IMR-90 (cell line): ENCODE data around the gene BLTP3A. TPM values are rescaled to one million over a fixed set of nuclear protein-coding genes. Genes with fewer than 3 reads are reported as not detected.
"Not testable (repeated sequence)": the region's sequence is repeated elsewhere in the genome, so short reads cannot be mapped to it uniquely, and the experiment has no call there.

Source experiments
- ATAC-seq: fragments of 200-7000 bp; cut with Tn5 transposase; 2 replicates; pipeline ENCODE4 v1.9.1; 2020; ENCODE audit warnings: low read depth, mild to moderate bottlenecking, moderate library complexity
- BruUV-seq: library from RNA; stranded (reverse); fragments of 400-500 nt; replicated peaks from 2 replicates; lab custom pipeline; 2021; lab: Mats Ljungman, UMichigan
- CTCF ChIA-PET: fragments of 300-600 bp; formaldehyde crosslinking; extraction: SDS; loops from one replicate; lab custom pipeline; 2021; ENCODE audit warnings: antibody characterized with exemption; lab: Yijun Ruan, JAX
- POLR2A ChIA-PET: fragments of 300-600 bp; sonication (Branson Sonifier 250); formaldehyde crosslinking; loops from one replicate; lab custom pipeline; 2022; ENCODE audit warnings: antibody characterized with exemption; ENCODE audit not compliant: unreplicated experiment; lab: Charles Lee
- DNase-seq: peaks from one replicate; pipeline ENCODE4 v3.0.0; 2013
- H2AFZ ChIP-seq: replicated peaks from 2 replicates; pipeline ENCODE3; 2013; ENCODE audit warnings: low read length, mild to moderate bottlenecking; ENCODE audit not compliant: poor library complexity
- H2AK5ac ChIP-seq: 2 replicates; pipeline ENCODE4 v1.6.1; 2013; ENCODE audit warnings: low read depth, low read length, inconsistent platforms
- H2AK9ac ChIP-seq: replicated peaks from 2 replicates; pipeline ENCODE3; 2013; ENCODE audit warnings: mild to moderate bottlenecking, low read depth, low read length, moderate library complexity; ENCODE audit not compliant: poor library complexity
- H2BK120ac ChIP-seq: 2 replicates; pipeline ENCODE4 v1.6.1; 2013; ENCODE audit warnings: low read depth, low read length, inconsistent platforms
- H2BK15ac ChIP-seq: 3 replicates; pipeline ENCODE4 v1.6.1; 2013; ENCODE audit warnings: low read depth, low read length, inconsistent platforms
- H2BK20ac ChIP-seq: 2 replicates; pipeline ENCODE4 v1.6.1; 2013; ENCODE audit warnings: low read depth, mild to moderate bottlenecking, inconsistent platforms, low read length, moderate library complexity
- H2BK5ac ChIP-seq: 2 replicates; pipeline ENCODE4 v1.6.1; 2013; ENCODE audit warnings: mild to moderate bottlenecking, low read depth, low read length, inconsistent platforms; ENCODE audit not compliant: poor library complexity, severe bottlenecking
- H3K14ac ChIP-seq: replicated peaks from 2 replicates; pipeline ENCODE4 v1.6.1; 2013; ENCODE audit warnings: low read depth, low read length, inconsistent platforms
- H3K18ac ChIP-seq: 2 replicates; pipeline ENCODE4 v1.6.1; 2013; ENCODE audit warnings: low read depth, low read length, control low read depth
- H3K23ac ChIP-seq: 2 replicates; pipeline ENCODE4 v1.6.1; 2013; ENCODE audit warnings: low read depth, low read length, inconsistent platforms
- H3K27ac ChIP-seq: 2 replicates; pipeline ENCODE4 v1.5.1; 2013; ENCODE audit warnings: mild to moderate bottlenecking, control low read depth, low read length; ENCODE audit not compliant: insufficient read depth
- H3K27me3 ChIP-seq: 2 replicates; pipeline ENCODE4 v1.6.1; 2013; ENCODE audit warnings: low read length; ENCODE audit not compliant: control insufficient read depth, insufficient read depth
- H3K36me3 ChIP-seq: 2 replicates; pipeline ENCODE4 v1.6.1; 2013; ENCODE audit warnings: low read length, mixed read lengths; ENCODE audit not compliant: control insufficient read depth, insufficient read depth
- H3K4ac ChIP-seq: 2 replicates; pipeline ENCODE4 v1.6.1; 2013; ENCODE audit warnings: low read depth, low read length, inconsistent platforms
- H3K4me1 ChIP-seq: 2 replicates; pipeline ENCODE4 v1.6.1; 2013; ENCODE audit warnings: low read length, mixed read lengths; ENCODE audit not compliant: control insufficient read depth, insufficient read depth
- H3K4me2 ChIP-seq: 2 replicates; pipeline ENCODE4 v1.6.1; 2013; ENCODE audit warnings: low read depth, mild to moderate bottlenecking, control low read depth, low read length, moderate library complexity
- H3K4me3 ChIP-seq: 2 replicates; pipeline ENCODE4 v1.5.1; 2013; ENCODE audit warnings: low read depth, mild to moderate bottlenecking, control low read depth, low read length, moderate library complexity; ENCODE audit not compliant: insufficient read depth
- H3K56ac ChIP-seq: 2 replicates; pipeline ENCODE4 v1.6.1; 2013; ENCODE audit warnings: low read length, inconsistent platforms; ENCODE audit not compliant: insufficient read depth; ENCODE audit errors: extremely low read depth
- H3K79me1 ChIP-seq, 2 experiments: 2 replicates each; pipeline ENCODE4 v1.6.1; 2013; ENCODE audit warnings: low read length in 2 of 2, inconsistent platforms in 1 of 2, low read depth in 1 of 2
- H3K9ac ChIP-seq: 2 replicates; pipeline ENCODE4 v1.6.1; 2013; ENCODE audit warnings: low read depth, low read length, control low read depth
- H3K9me1 ChIP-seq: 2 replicates; pipeline ENCODE4 v1.6.1; 2013; ENCODE audit warnings: low read length, inconsistent platforms; ENCODE audit not compliant: insufficient read depth
- H3K9me3 ChIP-seq: 2 replicates; pipeline ENCODE4 v1.6.1; 2013; ENCODE audit warnings: low read length; ENCODE audit not compliant: control insufficient read depth, insufficient read depth
- H4K20me1 ChIP-seq: 2 replicates; pipeline ENCODE4 v1.6.1; 2013; ENCODE audit warnings: low read length, inconsistent platforms; ENCODE audit not compliant: insufficient read depth
- H4K5ac ChIP-seq: 2 replicates; pipeline ENCODE4 v1.6.1; 2013; ENCODE audit warnings: mild to moderate bottlenecking, low read depth, low read length, control low read depth
- H4K8ac ChIP-seq, 2 experiments: 2 replicates each; pipeline ENCODE4 v1.6.1; 2013; ENCODE audit warnings: low read depth in 2 of 2, low read length in 2 of 2, control low read depth in 1 of 2, inconsistent platforms in 1 of 2
- H4K91ac ChIP-seq: 2 replicates; pipeline ENCODE4 v1.6.1; 2013; ENCODE audit warnings: low read depth, low read length, inconsistent platforms; ENCODE audit not compliant: insufficient read depth
- FOS ChIP-seq: fragments of 150-350 bp; IDR thresholded peaks from 2 replicates; pipeline ENCODE4 v1.6.1; 2016; ENCODE audit warnings: low read depth, low read length
- POLR2A ChIP-seq: IDR thresholded peaks from 2 replicates; pipeline ENCODE4 v1.6.1; 2012; ENCODE audit warnings: mild to moderate bottlenecking, low read depth, low read length
- RAD21 ChIP-seq: IDR thresholded peaks from 2 replicates; pipeline ENCODE4 v1.6.1; 2012; ENCODE audit warnings: low read length, improper control_type of control experiment
- RCOR1 ChIP-seq: IDR thresholded peaks from 2 replicates; pipeline ENCODE4 v1.6.1; 2012; ENCODE audit warnings: mild to moderate bottlenecking, low read length, improper control_type of control experiment; ENCODE audit not compliant: insufficient replicate concordance
- RFX5 ChIP-seq: IDR thresholded peaks from 2 replicates; pipeline ENCODE4 v1.8.0; 2012; ENCODE audit warnings: low read depth, mild to moderate bottlenecking, low read length, moderate library complexity
- SMC3 ChIP-seq: fragments of 150-350 bp; IDR thresholded peaks from 2 replicates; pipeline ENCODE4 v1.6.1; 2016; ENCODE audit warnings: low read depth, mild to moderate bottlenecking, antibody characterized with exemption, low read length, moderate library complexity
- WGBS, 2 experiments: methylation state at CpG; one replicate each; pipeline versions ENCODE4 v1.1.5 to v1.1.7; 2013; ENCODE audit warnings: missing lambda C conversion rate in 2 of 2; ENCODE audit not compliant: insufficient read length in 1 of 2; ENCODE audit errors: extremely low coverage in 2 of 2; 5-methylcytosine and 5-hydroxymethylcytosine counted together
- dilution Hi-C: fragments of 300-500 bp; cut with HindIII; formaldehyde crosslinking; loops from one replicate; pipeline ENCODE4 v1.14.3; 2018; ENCODE audit warnings: low sequenced_read_pairs; ENCODE audit not compliant: unreplicated experiment
- in situ Hi-C: fragments of 300-500 bp; cut with MboI; formaldehyde crosslinking; loops from 3 replicates; pipeline ENCODE4 v1.14.3; 2019; ENCODE audit warnings: low sequenced_read_pairs, inconsistent platforms, mixed read lengths
- intact Hi-C: fragments of 100-400 bp; cut with micrococcal nuclease; formaldehyde crosslinking; loops from 2 replicates; pipeline ENCODE4 v1.10.0; 2022
- polyA plus RNA-seq, 3 experiments: library from polyadenylated mRNA; depleted of rRNA; stranded (reverse); fragments of >200 nt; gene quantifications; 2 replicates each; pipeline ENCODE4 v1.2.3, GENCODE V29; 2012; ENCODE audit warnings: low replicate concordance in 1 of 3
- total RNA-seq: library from RNA; depleted of rRNA; stranded (reverse); fragments of >200 nt; gene quantifications from 2 replicates; pipeline ENCODE4 v1.2.3, GENCODE V29; 2012
- TF ChIP-seq, protein P1 (sequence below): fragments of 150-350 bp; IDR thresholded peaks from 2 replicates; pipeline ENCODE4 v1.6.1; 2017; ENCODE audit warnings: mild to moderate bottlenecking, antibody characterized with exemption, low read length, low read depth

Gene BLTP3A
- total and polyA plus RNA-seq, 2 of the 4 experiments (the other 2 are of a cell fraction): 3.0 to 4.7 TPM

DNA sequence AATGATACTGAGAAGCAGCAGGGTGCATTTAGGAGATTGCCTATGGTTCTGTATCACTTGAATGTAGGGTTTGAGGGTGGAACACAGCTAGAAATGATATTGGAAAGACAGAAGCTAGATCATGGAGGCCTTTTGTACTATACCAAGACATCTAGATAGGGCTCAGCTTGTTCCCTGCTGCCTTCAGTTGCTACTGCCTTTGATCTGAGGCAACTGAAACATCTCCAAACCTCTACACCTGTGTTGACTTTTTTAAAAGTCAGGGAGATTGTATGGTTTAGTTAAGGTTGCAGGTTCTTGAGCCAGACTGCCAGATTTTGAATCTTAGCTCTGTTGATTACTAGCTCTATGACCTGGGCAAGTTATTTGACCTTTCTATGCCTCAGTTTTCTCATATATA is 12.7 kb downstream of the BLTP3A start:
- H3K27ac ChIP-seq: no peak overlapping the region
- CTCF ChIA-PET: no interaction called here
- no peak overlapping the region for H3K4me2 ChIP-seq

DNA sequence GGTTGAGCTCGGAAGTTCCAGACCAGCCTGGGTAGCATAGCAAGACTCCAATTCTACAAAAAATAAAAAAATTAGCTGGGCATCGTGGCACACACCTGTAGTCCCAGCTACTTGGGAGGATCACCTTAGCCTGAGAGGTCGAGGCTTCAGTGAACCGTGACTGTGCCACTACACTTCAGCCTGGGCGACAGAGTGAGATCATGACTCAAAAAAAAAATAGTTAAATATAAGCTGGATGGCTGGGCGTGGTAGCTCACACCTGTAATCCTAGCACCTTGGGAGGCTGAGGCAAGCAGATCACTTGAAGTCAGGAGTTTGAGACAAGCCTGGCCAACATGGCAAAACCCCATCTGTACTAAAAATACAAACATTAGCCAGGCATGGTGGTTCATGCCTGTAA is 13.2 kb downstream of the BLTP3A start:
- H3K56ac ChIP-seq, H3K27me3 ChIP-seq, DNase-seq, H2BK20ac ChIP-seq, H2BK15ac ChIP-seq, H2BK120ac ChIP-seq, POLR2A ChIA-PET, in situ Hi-C loops, H2AFZ ChIP-seq, H4K8ac ChIP-seq, H2AK5ac ChIP-seq, dilution Hi-C loops, H4K91ac ChIP-seq, H3K4me3 ChIP-seq, H3K9ac ChIP-seq, H3K14ac ChIP-seq, H3K9me3 ChIP-seq, H3K9me1 ChIP-seq, H3K36me3 ChIP-seq, intact Hi-C loops, H3K4ac ChIP-seq, ATAC-seq, H4K5ac ChIP-seq, H2AK9ac ChIP-seq, H3K18ac ChIP-seq, H3K4me2 ChIP-seq, BruUV-seq, H2BK5ac ChIP-seq, H3K4me1 ChIP-seq, H3K79me1 ChIP-seq, H3K23ac ChIP-seq, H3K27ac ChIP-seq: not testable (repeated sequence)
- CTCF ChIA-PET: interaction anchor here (1.1 kb wide), 1 partner anchor 10 kb away, joined by 5 read pairs; no protein-coding TSS in a partner anchor
- WGBS, 2 experiments: no CpG with 5 or more reads among the region's 6 CpGs
- peaks cover 12% of the 10 kb centered on the region; the same call in 1 of the 2 replicates for H4K20me1 ChIP-seq

More for the DNA sequence above, 12.7 kb downstream of the BLTP3A start:
- no peak overlapping the region for H4K91ac ChIP-seq
- H3K9me1 ChIP-seq: no peaks in the 10 kb centered on the region; the same call in 1 of the 2 replicates
- no peaks in the 10 kb centered on the region for H3K36me3 ChIP-seq
- no peak overlapping the region for H2AFZ ChIP-seq
- H2BK5ac ChIP-seq: no peak overlapping the region
- peaks cover 3% of the 10 kb centered on the region; the same call in 1 of the 2 replicates for H3K27me3 ChIP-seq
- no peak overlapping the region for H2BK120ac ChIP-seq
- H3K4ac ChIP-seq: no peak overlapping the region
- H3K18ac ChIP-seq: no peak overlapping the region
- BruUV-seq: no TSS peak
- H3K9ac ChIP-seq: no peak overlapping the region
- H3K14ac ChIP-seq: no peak overlapping the region
- no peak overlapping the region for H2BK15ac ChIP-seq
- H3K4me1 ChIP-seq: no peaks in the 10 kb centered on the region
- no peak overlapping the region for H4K5ac ChIP-seq
- H3K4me3 ChIP-seq: no peak overlapping the region
- H3K79me1 ChIP-seq: peaks cover 0 to 4% of the 10 kb centered on the region in 2 experiments; a peak in 1 of 4 replicates
- in situ Hi-C loops (no loop called here), dilution Hi-C loops (no loop called here), intact Hi-C loops (no loop called here)
- DNase-seq: no peak
- H2AK9ac ChIP-seq: no peak overlapping the region
- no peak overlapping the region for H4K8ac ChIP-seq
- no peak overlapping the region for H3K23ac ChIP-seq
- ATAC-seq: no peak
- H3K9me3 ChIP-seq: no peaks in the 10 kb centered on the region
- TF ChIP-seq RAD21: no peak
- no peak for TF ChIP-seq RCOR1
- TF ChIP-seq POLR2A: no peak
- no peak for TF ChIP-seq SMC3
- TF ChIP-seq FOS: no peak
- no peak for TF ChIP-seq RFX5
- TF ChIP-seq, protein P1, sequence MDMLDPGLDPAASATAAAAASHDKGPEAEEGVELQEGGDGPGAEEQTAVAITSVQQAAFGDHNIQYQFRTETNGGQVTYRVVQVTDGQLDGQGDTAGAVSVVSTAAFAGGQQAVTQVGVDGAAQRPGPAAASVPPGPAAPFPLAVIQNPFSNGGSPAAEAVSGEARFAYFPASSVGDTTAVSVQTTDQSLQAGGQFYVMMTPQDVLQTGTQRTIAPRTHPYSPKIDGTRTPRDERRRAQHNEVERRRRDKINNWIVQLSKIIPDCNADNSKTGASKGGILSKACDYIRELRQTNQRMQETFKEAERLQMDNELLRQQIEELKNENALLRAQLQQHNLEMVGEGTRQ: no peak
- no peak overlapping the region for H2BK20ac ChIP-seq
- H3K56ac ChIP-seq: no peak overlapping the region
- peaks cover 10% of the 10 kb centered on the region; the same call in 1 of the 2 replicates for H4K20me1 ChIP-seq
- H2AK5ac ChIP-seq: no peak overlapping the region
- POLR2A ChIA-PET: no interaction called here
